GM12874 (cell line): ENCODE results near the gene RBBP4.

Experiments
- TF ChIP-seq, protein P1 (sequence below): IDR thresholded peaks from 2 replicates; pipeline ENCODE4 v1.5.1; 2011; ENCODE audit warnings: low read depth, mild to moderate bottlenecking, control low read depth, low read length, moderate library complexity; ENCODE audit not compliant: insufficient read depth

Gene RBBP4

GRCh38 chr1:32693455-32694174, 42.6 kb downstream of the RBBP4 start:
- TF ChIP-seq, protein P1, sequence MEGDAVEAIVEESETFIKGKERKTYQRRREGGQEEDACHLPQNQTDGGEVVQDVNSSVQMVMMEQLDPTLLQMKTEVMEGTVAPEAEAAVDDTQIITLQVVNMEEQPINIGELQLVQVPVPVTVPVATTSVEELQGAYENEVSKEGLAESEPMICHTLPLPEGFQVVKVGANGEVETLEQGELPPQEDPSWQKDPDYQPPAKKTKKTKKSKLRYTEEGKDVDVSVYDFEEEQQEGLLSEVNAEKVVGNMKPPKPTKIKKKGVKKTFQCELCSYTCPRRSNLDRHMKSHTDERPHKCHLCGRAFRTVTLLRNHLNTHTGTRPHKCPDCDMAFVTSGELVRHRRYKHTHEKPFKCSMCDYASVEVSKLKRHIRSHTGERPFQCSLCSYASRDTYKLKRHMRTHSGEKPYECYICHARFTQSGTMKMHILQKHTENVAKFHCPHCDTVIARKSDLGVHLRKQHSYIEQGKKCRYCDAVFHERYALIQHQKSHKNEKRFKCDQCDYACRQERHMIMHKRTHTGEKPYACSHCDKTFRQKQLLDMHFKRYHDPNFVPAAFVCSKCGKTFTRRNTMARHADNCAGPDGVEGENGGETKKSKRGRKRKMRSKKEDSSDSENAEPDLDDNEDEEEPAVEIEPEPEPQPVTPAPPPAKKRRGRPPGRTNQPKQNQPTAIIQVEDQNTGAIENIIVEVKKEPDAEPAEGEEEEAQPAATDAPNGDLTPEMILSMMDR = no peak

GRCh38 chr1:32695098-32695904, 44.3 kb downstream of the RBBP4 start:
- TF ChIP-seq, protein P1 = no peak

GRCh38 chr1:32696041-32696440, 45.0 kb downstream of the RBBP4 start:
- TF ChIP-seq, protein P1 = no peak

DNA sequence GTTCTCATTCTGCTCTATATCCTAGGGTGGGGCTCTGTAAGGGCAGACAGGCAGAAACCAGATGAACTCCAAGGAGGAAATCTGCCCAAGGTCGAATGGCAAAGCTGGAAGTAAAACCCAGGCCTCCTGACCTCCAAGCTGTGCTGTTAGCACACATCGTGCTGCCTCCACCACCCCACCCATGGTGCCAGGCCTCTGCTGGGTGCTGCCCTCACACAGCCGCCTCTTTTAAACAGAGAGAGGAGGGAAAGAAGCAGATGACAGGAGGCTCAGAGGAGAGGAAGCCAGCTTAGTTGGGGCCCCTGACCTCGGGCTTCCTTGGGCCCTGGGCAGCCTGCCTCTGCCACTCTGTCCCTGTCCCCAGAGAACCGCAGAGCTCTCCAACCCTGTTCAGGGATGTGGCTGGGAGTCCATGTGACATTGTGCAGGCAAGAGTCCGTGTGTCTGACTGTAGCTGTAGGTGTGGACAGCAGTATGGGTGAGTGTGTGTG, 50.5 kb downstream of the RBBP4 start:
- TF ChIP-seq, protein P1 = no peak

DNA sequence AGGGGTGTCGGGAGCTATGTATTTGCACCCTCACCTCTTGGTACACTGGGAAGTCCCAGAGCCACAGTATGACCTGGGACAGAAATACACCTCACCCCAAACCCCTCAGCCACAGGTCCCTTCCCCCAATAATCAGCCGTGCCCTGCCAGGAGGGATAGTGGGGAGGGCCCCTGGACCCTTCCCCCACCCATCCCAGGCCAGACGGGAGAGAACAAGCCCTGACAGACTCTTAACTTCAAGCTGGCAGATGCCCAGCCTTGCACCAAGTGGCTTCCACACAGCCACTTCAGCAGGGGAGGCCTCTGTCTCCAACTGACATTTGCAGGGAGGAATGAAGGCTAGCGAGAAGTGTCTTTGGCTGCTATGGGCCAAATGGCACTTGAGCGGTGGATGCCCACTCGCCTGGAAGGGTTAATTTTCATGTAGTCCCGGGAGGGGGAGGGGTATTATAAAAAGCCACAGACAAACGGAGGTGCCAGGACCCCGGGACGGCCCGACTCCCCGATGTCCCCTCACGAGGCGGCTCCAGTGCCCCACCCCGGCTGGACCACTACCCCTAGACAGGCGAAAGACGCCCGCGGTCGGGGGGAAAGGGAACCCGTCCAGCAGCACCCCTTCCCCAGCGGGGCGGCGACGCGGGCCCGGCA, 51.1 kb downstream of the RBBP4 start:
- TF ChIP-seq, protein P1 = no peak

DNA sequence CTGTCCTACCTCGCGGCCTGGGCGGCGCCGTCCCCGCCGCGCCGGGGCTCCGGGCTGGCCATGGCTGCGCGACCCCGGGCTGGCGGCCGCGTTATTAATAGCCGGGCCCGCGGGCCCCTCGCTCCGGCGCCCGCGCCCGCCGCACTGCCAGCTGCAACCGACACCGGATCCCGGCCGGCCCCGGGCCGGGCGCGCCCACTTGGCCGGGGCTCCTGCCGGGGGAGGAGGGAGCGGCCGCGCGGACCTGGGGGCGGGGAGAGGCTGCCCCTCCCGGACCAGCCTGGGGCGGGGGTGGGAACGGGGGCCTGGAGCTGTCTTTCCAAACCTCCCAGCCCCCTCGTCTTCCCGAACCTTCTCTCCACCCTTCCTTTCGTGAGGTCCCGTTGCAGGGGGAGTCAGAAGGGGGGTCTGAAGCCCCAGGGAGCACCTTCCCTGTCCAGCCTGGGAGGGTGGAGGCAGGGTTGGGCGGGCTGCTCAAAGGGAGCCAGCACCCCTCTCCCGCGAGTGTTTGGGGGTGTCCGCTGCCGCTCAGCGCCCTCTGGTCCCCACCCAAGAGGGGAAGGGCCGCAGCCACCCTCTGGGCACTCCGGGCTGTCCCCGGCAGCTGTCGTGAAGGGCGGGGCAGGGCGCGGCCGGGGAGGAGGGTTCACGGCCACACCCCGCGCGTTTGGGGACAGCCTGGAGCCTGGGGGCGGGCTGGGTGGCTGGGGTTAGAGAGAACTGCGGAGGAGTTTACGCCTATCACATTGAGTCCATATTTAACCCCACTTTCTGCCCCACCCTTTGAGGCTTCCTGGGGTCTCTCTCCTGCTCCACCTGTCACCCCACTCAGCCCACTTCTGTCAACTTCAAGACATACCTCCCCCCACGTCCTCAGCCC, 51.8 kb downstream of the RBBP4 start, which contains the start of gene SYNC:
Gene SYNC, minus strand, starts transcription at position 172 of the 880 bp plus-strand sequence. Its CDS starts 110 bp downstream, at position 62.
- TF ChIP-seq, protein P1 = no peak
